Erythroblast (primary cell): ENCODE results near the gene IFT57.

ENCODE experiments used
- GATA1 ChIP-seq: IDR thresholded peaks from 2 replicates; pipeline ENCODE4 v1.6.1; 2011; ENCODE audit warnings: low read depth, mild to moderate bottlenecking, control low read depth, low read length, moderate library complexity
- POLR2A ChIP-seq: IDR thresholded peaks from 2 replicates; pipeline ENCODE4 v1.6.1; 2011; ENCODE audit warnings: mild to moderate bottlenecking, low read length

GRCh38 chr3:108208831-108209230 is 13.4 kb downstream of the IFT57 start:
- TF ChIP-seq POLR2A (no peak), GATA1 (no peak)
